ENCODE data around the gene RBM43. TPM values are rescaled to one million over a fixed set of nuclear protein-coding genes. Genes with fewer than 3 reads are reported as not detected.

The RBM43 gene
- total RNA-seq, 3 donors from 2014 or later = 4.1 to 7.5 (median 5.0) TPM

DNA sequence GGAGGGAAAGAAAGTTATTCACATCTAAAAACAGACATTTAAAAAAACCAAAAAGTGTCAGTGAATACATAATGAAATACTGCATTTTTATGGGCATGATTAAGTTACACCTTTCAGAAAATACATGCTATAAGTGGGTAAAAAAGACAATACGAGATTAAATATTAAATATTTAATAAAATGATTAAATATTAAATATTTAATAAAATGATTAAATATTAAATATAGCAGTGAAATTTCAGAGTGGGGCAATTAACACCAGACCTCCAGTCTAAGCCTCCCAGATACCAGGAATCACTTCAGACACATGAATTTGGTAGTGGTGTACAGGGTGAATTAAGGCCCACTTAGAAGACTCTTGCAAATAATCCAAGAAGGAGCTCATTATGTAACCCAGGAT, 15.5 kb downstream of the RBM43 start:
- TF ChIP-seq CTCF (IDR thresholded peaks at IDR 0.05) = no peak
- peaks cover 24% of the 10 kb centered on the region for H3K9me3 ChIP-seq
- no peak overlapping the region for H3K4me3 ChIP-seq
- ATAC-seq = no peak
- H3K36me3 ChIP-seq (ENCODE audit: low read depth) = no peaks in the 10 kb centered on the region
- no peaks in the 10 kb centered on the region for H3K4me1 ChIP-seq (ENCODE audit: low read depth)
- DNase-seq = no peak
- intact Hi-C loops (cut with DNase I, micrococcal nuclease) = no loop called here

GRCh38 chr2:151243468-151243867, 18.2 kb downstream of the RBM43 start:
- ATAC-seq (no peak), DNase-seq (no peak)
- H3K4me3 ChIP-seq = no peak overlapping the region
- intact Hi-C loops (cut with DNase I, micrococcal nuclease) = no loop called here
- H3K36me3 ChIP-seq (ENCODE audit: low read depth) = no peaks in the 10 kb centered on the region
- no peak for TF ChIP-seq CTCF (IDR thresholded peaks at IDR 0.05)
- no peaks in the 10 kb centered on the region for H3K4me1 ChIP-seq (ENCODE audit: low read depth)
- H3K9me3 ChIP-seq = peaks cover 10% of the 10 kb centered on the region

DNA sequence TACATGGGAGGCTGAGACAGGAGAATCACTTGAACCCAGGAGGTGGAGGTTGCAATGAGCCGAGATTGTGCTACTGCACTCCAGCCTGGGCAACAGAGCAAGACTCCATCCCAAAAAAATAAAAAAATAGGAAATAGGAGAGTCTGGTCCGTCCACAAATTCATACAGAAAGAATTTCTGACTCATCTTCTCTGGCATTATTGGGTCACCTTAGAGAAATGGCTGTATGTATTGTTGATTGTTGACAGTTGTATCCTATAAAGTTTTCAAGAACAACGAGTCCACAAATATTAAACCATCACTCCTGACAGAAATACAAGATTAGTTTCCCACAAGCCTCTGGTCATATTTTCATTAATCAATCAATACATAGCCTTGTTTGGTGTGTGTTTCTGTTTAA, 20.4 kb downstream of the RBM43 start:
- DNase-seq (no peak), ATAC-seq (no peak)
- Histone ChIP-seq H3K4me3 (no peak overlapping the region), H3K36me3 (ENCODE audit: low read depth) (no peaks in the 10 kb centered on the region), H3K4me1 (ENCODE audit: low read depth) (no peaks in the 10 kb centered on the region), H3K9me3 (no peaks in the 10 kb centered on the region)
- intact Hi-C loops (cut with DNase I, micrococcal nuclease) = no loop called here
- TF ChIP-seq CTCF (IDR thresholded peaks at IDR 0.05) = no peak

DNA sequence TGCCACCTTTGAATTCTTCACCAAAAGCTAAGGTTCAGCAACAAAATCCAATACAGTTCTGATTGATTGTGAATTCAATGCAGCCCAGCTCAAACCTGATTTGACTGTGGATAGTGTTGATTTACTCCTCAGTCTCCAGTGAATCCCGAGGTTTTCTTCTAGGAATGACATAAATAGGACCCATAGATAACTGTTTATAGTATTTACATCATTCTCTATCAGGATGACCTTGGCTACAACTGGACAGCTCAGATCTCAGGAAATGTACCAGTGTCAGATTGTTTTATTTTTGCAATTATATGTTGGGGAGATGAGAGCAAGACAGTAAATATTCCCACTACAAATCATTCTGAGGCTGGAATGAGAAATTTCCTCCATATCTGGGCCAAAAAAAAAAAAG, 21.2 kb downstream of the RBM43 start:
- H3K4me3 ChIP-seq = no peak overlapping the region
- intact Hi-C loops (cut with DNase I, micrococcal nuclease) = no loop called here

DNA sequence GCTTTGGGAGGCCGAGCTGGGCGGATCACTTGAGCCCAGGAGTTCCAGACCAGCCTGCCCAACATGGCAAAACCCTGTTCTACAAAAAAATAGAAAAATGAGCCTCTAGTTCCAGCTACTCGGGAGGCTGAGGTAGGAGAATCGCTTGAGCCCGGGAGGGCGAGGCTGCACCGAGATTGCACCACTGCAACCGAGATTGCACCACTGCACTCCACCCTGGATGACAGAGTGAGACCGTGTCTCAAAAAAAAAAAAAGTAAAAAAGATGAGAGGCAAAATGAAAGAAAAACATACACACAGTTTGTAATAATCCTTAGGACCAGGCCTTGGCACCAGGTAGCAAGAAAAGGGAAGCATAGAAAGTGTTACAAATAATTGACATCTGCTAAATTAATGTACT, 22.0 kb downstream of the RBM43 start:
- ATAC-seq (no peak), DNase-seq (no peak)
- H3K4me1 ChIP-seq (ENCODE audit: low read depth) = no peaks in the 10 kb centered on the region
- H3K9me3 ChIP-seq = no peaks in the 10 kb centered on the region
- TF ChIP-seq CTCF (IDR thresholded peaks at IDR 0.05) = no peak
- intact Hi-C loops (cut with DNase I, micrococcal nuclease) = loop anchor here in 1 of 2 donors (10.0 kb wide), 1 partner anchor 1645 kb away; no protein-coding TSS in a partner anchor
- no peaks in the 10 kb centered on the region for H3K36me3 ChIP-seq (ENCODE audit: low read depth)
- no peak overlapping the region for H3K4me3 ChIP-seq

More for the DNA sequence above, 21.2 kb downstream of the RBM43 start:
- no peak for DNase-seq
- ATAC-seq = no peak
- H3K36me3 ChIP-seq (ENCODE audit: low read depth) = no peaks in the 10 kb centered on the region
- TF ChIP-seq CTCF (IDR thresholded peaks at IDR 0.05) = no peak
- H3K9me3 ChIP-seq = no peaks in the 10 kb centered on the region
- H3K4me1 ChIP-seq (ENCODE audit: low read depth) = no peaks in the 10 kb centered on the region
